ENCODE results near the gene TNFRSF19.

The TNFRSF19 gene

GRCh38 chr13:23628765-23629565 is 58.8 kb downstream of the TNFRSF19 start:
- no peak for DNase-seq (ENCODE audit: low read depth in 3 of 3)

GRCh38 chr13:23629566-23630272 is 59.5 kb downstream of the TNFRSF19 start:
- DNase-seq (ENCODE audit: low read depth in 3 of 3): no peak

- no peak for DNase-seq (ENCODE audit: low read depth in 3 of 3)
These were observed 60.3 kb downstream of the TNFRSF19 start for GRCh38 chr13:23630349-23631093.

- no peak for DNase-seq (ENCODE audit: low read depth in 3 of 3)
These were observed 61.3 kb downstream of the TNFRSF19 start for GRCh38 chr13:23631311-23632047.

GRCh38 chr13:23632048-23632582 is 61.9 kb downstream of the TNFRSF19 start:
- no peak for DNase-seq (ENCODE audit: low read depth in 3 of 3)

GRCh38 chr13:23632741-23633140 is 62.5 kb downstream of the TNFRSF19 start:
- DNase-seq (ENCODE audit: low read depth in 3 of 3): no peak

- DNase-seq (ENCODE audit: low read depth in 3 of 3): no peak
These were observed 64.7 kb downstream of the TNFRSF19 start for GRCh38 chr13:23634897-23635296.

- DNase-seq (ENCODE audit: low read depth in 3 of 3): no peak
These were observed 66.1 kb downstream of the TNFRSF19 start for GRCh38 chr13:23636360-23636759.

GRCh38 chr13:23637829-23638228 is 67.6 kb downstream of the TNFRSF19 start:
- no peak for DNase-seq (ENCODE audit: low read depth in 3 of 3)

- DNase-seq (ENCODE audit: low read depth in 3 of 3): no peak
These were observed 69.5 kb downstream of the TNFRSF19 start for GRCh38 chr13:23639674-23640073.

GRCh38 chr13:23642110-23642509 is 71.9 kb downstream of the TNFRSF19 start:
- DNase-seq (ENCODE audit: low read depth in 3 of 3): no peak

GRCh38 chr13:23643338-23644125 is 73.3 kb downstream of the TNFRSF19 start:
- DNase-seq (ENCODE audit: low read depth in 3 of 3): no peak

GRCh38 chr13:23644126-23644419 is 73.9 kb downstream of the TNFRSF19 start:
- DNase-seq (ENCODE audit: low read depth in 3 of 3): no peak

GRCh38 chr13:23644527-23645138 is 74.4 kb downstream of the TNFRSF19 start:
- no peak for DNase-seq (ENCODE audit: low read depth in 3 of 3)

- DNase-seq (ENCODE audit: low read depth in 3 of 3): no peak
These were observed 75.6 kb downstream of the TNFRSF19 start for GRCh38 chr13:23645851-23646250.

GRCh38 chr13:23651439-23651838 is 81.2 kb downstream of the TNFRSF19 start:
- DNase-seq (ENCODE audit: low read depth in 3 of 3): no peak

- DNase-seq (ENCODE audit: low read depth in 3 of 3): no peak
These were observed 81.7 kb downstream of the TNFRSF19 start for GRCh38 chr13:23651887-23652286.

GRCh38 chr13:23652909-23653726 is 82.9 kb downstream of the TNFRSF19 start:
- no peak for DNase-seq (ENCODE audit: low read depth in 3 of 3)
